A673 (cell line): ENCODE results near the gene CUL7. TPM values are rescaled to one million over a fixed set of nuclear protein-coding genes. Genes with fewer than 3 reads are reported as not detected.
"Not testable (repeated sequence)": the region's sequence is repeated elsewhere in the genome, so short reads cannot be mapped to it uniquely, and the experiment has no call there.

Experiments
- BruUV-seq: library from RNA; stranded (reverse); fragments of 400-500 nt; replicated peaks from 2 replicates; lab custom pipeline; 2021; lab: Mats Ljungman, UMichigan
- CTCF ChIA-PET: fragments of 300-600 bp; sonication (Branson Sonifier 250); formaldehyde crosslinking; loops from one replicate; lab custom pipeline; 2022; ENCODE audit warnings: antibody characterized with exemption; lab: Charles Lee
- POLR2A ChIA-PET: fragments of 300-600 bp; sonication (Branson Sonifier 250); formaldehyde crosslinking; loops from one replicate; lab custom pipeline; 2022; ENCODE audit warnings: antibody characterized with exemption; ENCODE audit not compliant: low non-redundant PET; lab: Charles Lee
- DNase-seq: peaks from one replicate; pipeline ENCODE4 v3.0.0-alpha.2; 2015; ENCODE audit warnings: low spot score
- H3K27ac ChIP-seq: fragments of 200-600 bp; sonication (generic); 2 replicates; pipeline ENCODE4 v1.5.1; 2016; ENCODE audit warnings: mixed run types, low read depth, mild to moderate bottlenecking, mixed read lengths, antibody characterized with exemption, low read length; ENCODE audit not compliant: poor library complexity, severe bottlenecking
- H3K27me3 ChIP-seq: fragments of 200-600 bp; sonication (generic); replicated peaks from 2 replicates; pipeline ENCODE4 v1.6.1; 2017; ENCODE audit warnings: mixed run types, low read depth, mild to moderate bottlenecking, mixed read lengths, antibody characterized with exemption, low read length; ENCODE audit not compliant: insufficient read depth, poor library complexity
- H3K36me3 ChIP-seq: fragments of 200-600 bp; sonication (generic); 2 replicates; pipeline ENCODE4 v1.6.1; 2016; ENCODE audit warnings: mixed run types, mild to moderate bottlenecking, mixed read lengths, antibody characterized with exemption, low read length; ENCODE audit not compliant: insufficient read depth, poor library complexity, severe bottlenecking
- H3K4me1 ChIP-seq: fragments of 200-600 bp; sonication (generic); 2 replicates; pipeline ENCODE4 v1.6.1; 2017; ENCODE audit warnings: mixed run types, mild to moderate bottlenecking, mixed read lengths, antibody characterized with exemption, low read length; ENCODE audit not compliant: insufficient read depth, poor library complexity, severe bottlenecking
- H3K4me3 ChIP-seq: fragments of 200-600 bp; sonication (generic); 2 replicates; pipeline ENCODE4 v1.5.1; 2016; ENCODE audit warnings: low read depth, mixed run types, mild to moderate bottlenecking, mixed read lengths, low read length; ENCODE audit not compliant: poor library complexity, severe bottlenecking
- H3K9me3 ChIP-seq: fragments of 200-600 bp; sonication (generic); 2 replicates; pipeline ENCODE4 v1.6.1; 2016; ENCODE audit warnings: mixed run types, low read depth, mild to moderate bottlenecking, mixed read lengths, antibody characterized with exemption, low read length; ENCODE audit not compliant: poor library complexity, severe bottlenecking
- EZH2 ChIP-seq: fragments of 200-600 bp; sonication (generic); IDR thresholded peaks from 2 replicates; pipeline ENCODE4 v1.6.1; 2017; ENCODE audit warnings: borderline replicate concordance, low read depth, mild to moderate bottlenecking, mixed read lengths, antibody characterized with exemption, low read length; ENCODE audit not compliant: poor library complexity, severe bottlenecking
- intact Hi-C: fragments of 100-400 bp; cut with micrococcal nuclease; formaldehyde crosslinking; loops from one replicate; pipeline ENCODE4 v1.10.0; 2022; ENCODE audit not compliant: unreplicated experiment
- total RNA-seq: library from RNA; stranded (reverse); gene quantifications from 2 replicates; pipeline ENCODE4 v1.2.3, GENCODE V29; 2021
- TF ChIP-seq, protein P1 (sequence below): fragments of 300-800, 200-600 bp; sonication (generic); conservative IDR thresholded peaks from 2 replicates; pipeline ENCODE4 v1.5.1; 2017; ENCODE audit warnings: low read depth, mild to moderate bottlenecking, antibody characterized with exemption, low read length, moderate library complexity, mixed read lengths

CUL7 gene
- total RNA-seq, 1 experiment from 2014 or later = 29.4 TPM

DNA sequence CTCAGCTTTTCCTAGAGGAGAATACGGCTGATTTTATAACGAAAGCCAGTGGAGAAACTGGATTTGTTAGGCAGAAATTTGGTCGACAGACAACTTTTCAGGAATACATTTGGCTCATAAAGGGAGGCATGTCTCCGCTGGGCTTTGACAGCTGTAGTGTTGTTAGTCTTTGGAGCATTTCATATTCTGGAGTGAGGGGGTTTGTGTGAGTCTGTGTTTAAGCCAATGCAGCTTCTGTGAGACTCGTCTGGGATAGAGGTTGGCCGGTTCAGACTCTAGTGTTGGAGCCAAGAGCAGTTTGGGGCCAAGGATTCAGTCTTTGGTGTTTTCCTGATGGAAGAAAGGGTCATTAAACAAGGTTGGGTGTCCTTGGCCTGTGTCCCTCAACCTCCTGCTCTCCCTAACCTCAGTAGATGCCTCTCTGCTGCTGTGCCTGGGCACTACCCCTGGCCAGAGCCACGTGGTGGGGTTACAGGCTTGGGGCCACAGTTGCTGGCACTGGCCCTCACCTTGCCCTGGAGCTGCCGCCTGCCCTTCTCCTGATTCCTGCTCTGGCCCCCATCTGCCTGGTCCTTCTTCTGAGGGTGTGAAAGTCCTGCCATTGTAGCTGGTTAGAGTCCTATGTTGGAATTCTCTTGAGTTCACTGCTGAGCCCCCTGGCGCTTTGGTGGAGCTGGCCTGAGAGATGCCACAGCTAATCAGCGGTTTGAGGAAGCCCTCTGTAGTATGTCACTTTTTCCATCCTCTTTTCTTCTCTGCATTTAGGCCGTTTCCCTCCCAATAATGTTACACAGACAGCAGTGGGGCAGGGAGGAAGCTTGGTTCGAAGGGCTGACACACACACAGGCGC lies 29.4 kb upstream of the CUL7 start:
- peaks cover 21% of the 10 kb centered on the region for H3K4me1 ChIP-seq
- no TSS peak for BruUV-seq
- no peak overlapping the region for H3K4me3 ChIP-seq
- H3K27ac ChIP-seq = no peak overlapping the region
- no peaks in the 10 kb centered on the region for H3K36me3 ChIP-seq
- intact Hi-C loops = no loop called here
- POLR2A ChIA-PET = interaction anchor here (0.7 kb wide), 1 partner anchor 179 kb away, joined by 3 read pairs; no protein-coding TSS in a partner anchor
- CTCF ChIA-PET = interaction anchor here (0.5 kb wide), 1 partner anchor 340 kb away, joined by 10 read pairs; no protein-coding TSS in a partner anchor
- H3K27me3 ChIP-seq = no peaks in the 10 kb centered on the region
- DNase-seq = no peak
- TF ChIP-seq, protein P1, sequence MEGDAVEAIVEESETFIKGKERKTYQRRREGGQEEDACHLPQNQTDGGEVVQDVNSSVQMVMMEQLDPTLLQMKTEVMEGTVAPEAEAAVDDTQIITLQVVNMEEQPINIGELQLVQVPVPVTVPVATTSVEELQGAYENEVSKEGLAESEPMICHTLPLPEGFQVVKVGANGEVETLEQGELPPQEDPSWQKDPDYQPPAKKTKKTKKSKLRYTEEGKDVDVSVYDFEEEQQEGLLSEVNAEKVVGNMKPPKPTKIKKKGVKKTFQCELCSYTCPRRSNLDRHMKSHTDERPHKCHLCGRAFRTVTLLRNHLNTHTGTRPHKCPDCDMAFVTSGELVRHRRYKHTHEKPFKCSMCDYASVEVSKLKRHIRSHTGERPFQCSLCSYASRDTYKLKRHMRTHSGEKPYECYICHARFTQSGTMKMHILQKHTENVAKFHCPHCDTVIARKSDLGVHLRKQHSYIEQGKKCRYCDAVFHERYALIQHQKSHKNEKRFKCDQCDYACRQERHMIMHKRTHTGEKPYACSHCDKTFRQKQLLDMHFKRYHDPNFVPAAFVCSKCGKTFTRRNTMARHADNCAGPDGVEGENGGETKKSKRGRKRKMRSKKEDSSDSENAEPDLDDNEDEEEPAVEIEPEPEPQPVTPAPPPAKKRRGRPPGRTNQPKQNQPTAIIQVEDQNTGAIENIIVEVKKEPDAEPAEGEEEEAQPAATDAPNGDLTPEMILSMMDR = no peak
- TF ChIP-seq EZH2 = no peak
- no peaks in the 10 kb centered on the region for H3K9me3 ChIP-seq

DNA sequence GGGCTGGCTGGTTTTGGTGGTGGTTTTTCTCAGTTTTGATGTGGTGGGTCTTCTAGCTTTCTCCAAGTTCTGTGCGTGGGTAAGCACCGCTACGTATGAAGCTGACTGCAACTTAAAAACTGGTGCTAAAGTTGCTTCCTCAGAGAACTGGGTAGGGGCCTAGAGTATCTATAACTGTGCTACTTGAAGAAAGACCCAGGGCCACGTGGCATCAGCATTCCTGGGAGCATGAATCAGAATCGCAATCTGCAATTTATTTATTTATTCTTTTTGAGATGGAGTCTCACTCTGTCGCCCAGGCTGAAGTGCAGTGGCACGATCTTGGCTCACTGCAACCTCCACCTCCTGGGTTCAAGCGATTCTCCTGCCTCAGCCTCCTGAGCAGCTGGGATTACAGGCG lies 28.3 kb upstream of the CUL7 start:
- CTCF ChIA-PET = not testable (repeated sequence)

DNA sequence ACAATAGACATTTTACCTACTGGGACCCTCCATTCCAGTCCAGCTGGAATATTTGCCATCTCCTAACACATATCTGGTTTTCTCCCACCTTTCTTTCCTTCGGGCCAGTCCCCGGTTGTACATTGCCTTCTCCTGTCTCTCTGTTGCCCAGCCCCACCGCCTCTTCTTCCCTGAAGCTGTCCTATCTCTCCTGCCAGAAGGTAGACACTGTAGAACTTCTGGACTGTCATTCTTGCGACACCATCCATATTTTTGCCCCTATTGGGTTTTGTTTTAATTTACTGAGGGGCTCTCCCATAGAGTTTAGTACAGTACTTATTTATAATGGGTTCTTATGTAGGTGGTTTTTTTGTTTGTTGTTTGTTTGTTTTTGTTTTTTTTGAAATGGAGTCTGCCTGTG lies 27.4 kb upstream of the CUL7 start:
- ChIA-PET POLR2A (no interaction called here), CTCF (no interaction called here)
- DNase-seq = no peak
- peaks cover 24% of the 10 kb centered on the region for H3K4me1 ChIP-seq
- H3K36me3 ChIP-seq = no peaks in the 10 kb centered on the region
- H3K9me3 ChIP-seq = no peaks in the 10 kb centered on the region
- H3K4me3 ChIP-seq = no peak overlapping the region
- no peaks in the 10 kb centered on the region for H3K27me3 ChIP-seq
- TF ChIP-seq EZH2 = no peak
- TF ChIP-seq, protein P1 = no peak
- intact Hi-C loops = no loop called here
- H3K27ac ChIP-seq = no peak overlapping the region
- BruUV-seq = no TSS peak

More for the DNA sequence above, 28.3 kb upstream of the CUL7 start:
- H3K27me3 ChIP-seq, H3K36me3 ChIP-seq, H3K27ac ChIP-seq, DNase-seq, intact Hi-C loops, BruUV-seq, H3K9me3 ChIP-seq, H3K4me3 ChIP-seq, POLR2A ChIA-PET: not testable (repeated sequence)
- peaks cover 31% of the 10 kb centered on the region for H3K4me1 ChIP-seq
